ENCODE results near the gene HYPK.

HYPK gene

DNA sequence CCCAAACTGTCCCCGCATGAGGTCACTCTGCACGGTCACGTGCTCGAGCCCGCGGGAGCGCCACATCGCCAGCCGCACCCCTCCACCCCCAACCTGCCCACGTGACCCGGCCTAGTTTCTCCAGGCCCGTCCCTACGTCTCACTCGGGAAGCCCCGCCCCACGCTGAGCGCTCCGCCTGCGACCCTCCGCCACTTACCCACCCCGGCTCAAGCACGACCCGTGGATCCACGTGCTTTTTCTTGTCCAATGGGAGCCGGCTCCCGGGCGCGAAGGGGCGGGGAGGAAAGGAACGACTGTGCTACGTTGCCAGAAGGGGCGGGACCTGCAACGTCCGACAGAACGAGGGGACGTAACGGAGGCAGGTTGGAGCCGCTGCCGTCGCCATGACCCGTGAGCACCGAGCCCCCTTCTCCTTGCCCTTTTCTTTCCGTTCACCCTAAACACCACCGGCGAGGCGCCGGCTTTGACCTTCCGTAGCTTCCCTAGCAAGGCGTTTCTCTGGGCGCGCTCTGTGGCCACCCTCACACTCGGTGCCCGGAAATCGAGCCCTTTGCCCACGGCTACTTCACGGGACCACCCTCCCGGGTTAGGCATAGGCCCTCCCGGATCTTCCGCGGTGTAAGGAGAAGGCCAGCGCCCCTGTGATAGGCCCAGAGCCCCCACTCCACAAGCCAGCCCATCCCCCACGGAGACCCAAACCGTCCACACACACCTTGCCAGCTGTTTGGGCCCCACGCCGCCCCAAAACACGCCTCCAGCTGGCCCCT lies 8.2 kb upstream of the HYPK start, which contains the start of gene SERF2:
Gene SERF2 (plus strand): TSS at position 328 of the 768 bp plus-strand sequence. CDS start 57 bp downstream, at position 385.
- TF ChIP-seq FOXP2 (optimal IDR thresholded peaks at IDR 0.05; ENCODE audit: borderline replicate concordance, extremely low read depth, extremely low read length, insufficient read depth) (peak; percentile 62), POLR2AphosphoS5 (IDR thresholded peaks at IDR 0.05; ENCODE audit: low read depth, low read length) (peak; percentile 94), SIN3A (IDR thresholded peaks at IDR 0.05; ENCODE audit: borderline replicate concordance, insufficient read depth, low read length) (0 out of 2 replicates have a peak, but pooled peaks have one; percentile 20), TAF1 (IDR thresholded peaks at IDR 0.05; ENCODE audit: borderline replicate concordance, insufficient read depth, low read length) (peak; percentile 76; the same call in 1 of the 2 replicates)
- TF ChIP-seq, protein P1, sequence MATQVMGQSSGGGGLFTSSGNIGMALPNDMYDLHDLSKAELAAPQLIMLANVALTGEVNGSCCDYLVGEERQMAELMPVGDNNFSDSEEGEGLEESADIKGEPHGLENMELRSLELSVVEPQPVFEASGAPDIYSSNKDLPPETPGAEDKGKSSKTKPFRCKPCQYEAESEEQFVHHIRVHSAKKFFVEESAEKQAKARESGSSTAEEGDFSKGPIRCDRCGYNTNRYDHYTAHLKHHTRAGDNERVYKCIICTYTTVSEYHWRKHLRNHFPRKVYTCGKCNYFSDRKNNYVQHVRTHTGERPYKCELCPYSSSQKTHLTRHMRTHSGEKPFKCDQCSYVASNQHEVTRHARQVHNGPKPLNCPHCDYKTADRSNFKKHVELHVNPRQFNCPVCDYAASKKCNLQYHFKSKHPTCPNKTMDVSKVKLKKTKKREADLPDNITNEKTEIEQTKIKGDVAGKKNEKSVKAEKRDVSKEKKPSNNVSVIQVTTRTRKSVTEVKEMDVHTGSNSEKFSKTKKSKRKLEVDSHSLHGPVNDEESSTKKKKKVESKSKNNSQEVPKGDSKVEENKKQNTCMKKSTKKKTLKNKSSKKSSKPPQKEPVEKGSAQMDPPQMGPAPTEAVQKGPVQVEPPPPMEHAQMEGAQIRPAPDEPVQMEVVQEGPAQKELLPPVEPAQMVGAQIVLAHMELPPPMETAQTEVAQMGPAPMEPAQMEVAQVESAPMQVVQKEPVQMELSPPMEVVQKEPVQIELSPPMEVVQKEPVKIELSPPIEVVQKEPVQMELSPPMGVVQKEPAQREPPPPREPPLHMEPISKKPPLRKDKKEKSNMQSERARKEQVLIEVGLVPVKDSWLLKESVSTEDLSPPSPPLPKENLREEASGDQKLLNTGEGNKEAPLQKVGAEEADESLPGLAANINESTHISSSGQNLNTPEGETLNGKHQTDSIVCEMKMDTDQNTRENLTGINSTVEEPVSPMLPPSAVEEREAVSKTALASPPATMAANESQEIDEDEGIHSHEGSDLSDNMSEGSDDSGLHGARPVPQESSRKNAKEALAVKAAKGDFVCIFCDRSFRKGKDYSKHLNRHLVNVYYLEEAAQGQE (IDR thresholded peaks at IDR 0.05; ENCODE audit: insufficient read depth in 1 of 2, low read depth in 2 of 2, low read length in 2 of 2), result peak; percentile 16 to 28; a peak in 1 of 4 replicates

DNA sequence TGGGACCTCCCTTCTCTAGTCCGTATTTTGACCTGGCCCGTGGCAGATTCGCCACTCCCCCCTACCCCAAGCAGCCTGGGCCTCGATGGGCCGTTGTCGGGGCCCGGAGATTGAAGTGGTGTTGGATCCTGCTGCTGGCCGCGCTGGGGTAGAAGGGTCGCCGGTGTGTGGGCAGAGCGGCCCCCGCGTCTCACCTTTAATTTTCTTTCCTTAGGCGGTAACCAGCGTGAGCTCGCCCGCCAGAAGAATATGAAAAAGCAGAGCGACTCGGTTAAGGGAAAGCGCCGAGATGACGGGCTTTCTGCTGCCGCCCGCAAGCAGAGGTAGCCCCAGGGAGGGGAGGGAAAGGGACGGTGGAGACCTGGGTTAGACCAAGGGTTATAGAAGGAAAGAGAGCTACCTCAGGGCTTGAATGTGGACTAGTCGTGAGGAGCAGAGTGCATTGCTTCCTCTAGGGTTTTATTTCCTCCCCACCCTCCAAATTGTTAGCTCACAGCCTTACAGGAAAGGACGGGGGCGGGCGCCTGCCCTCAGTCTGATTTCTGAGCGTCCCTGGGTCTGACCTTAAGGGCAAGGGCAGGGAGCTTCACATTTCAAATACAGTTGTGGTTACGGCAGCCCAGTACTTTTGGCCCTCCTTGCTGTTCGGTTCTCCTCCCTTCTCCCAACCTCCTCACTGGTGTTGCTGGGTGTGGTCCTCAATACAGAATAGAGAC lies 7.5 kb upstream of the HYPK start:
- TF ChIP-seq, protein P1 (IDR thresholded peaks at IDR 0.05; ENCODE audit: insufficient read depth in 1 of 2, low read depth in 2 of 2, low read length in 2 of 2), result no peak
- TF ChIP-seq SIN3A (IDR thresholded peaks at IDR 0.05; ENCODE audit: borderline replicate concordance, insufficient read depth, low read length), result 0 out of 2 replicates have a peak, but pooled peaks have one; percentile 7
- no peak for TF ChIP-seq FOXP2 (optimal IDR thresholded peaks at IDR 0.05; ENCODE audit: borderline replicate concordance, extremely low read depth, extremely low read length, insufficient read depth)

DNA sequence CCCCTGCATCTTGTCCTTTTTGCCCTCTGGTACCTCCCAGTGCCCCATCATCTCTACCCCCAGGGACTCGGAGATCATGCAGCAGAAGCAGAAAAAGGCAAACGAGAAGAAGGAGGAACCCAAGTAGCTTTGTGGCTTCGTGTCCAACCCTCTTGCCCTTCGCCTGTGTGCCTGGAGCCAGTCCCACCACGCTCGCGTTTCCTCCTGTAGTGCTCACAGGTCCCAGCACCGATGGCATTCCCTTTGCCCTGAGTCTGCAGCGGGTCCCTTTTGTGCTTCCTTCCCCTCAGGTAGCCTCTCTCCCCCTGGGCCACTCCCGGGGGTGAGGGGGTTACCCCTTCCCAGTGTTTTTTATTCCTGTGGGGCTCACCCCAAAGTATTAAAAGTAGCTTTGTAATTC lies 6.8 kb upstream of the HYPK start:
- TF ChIP-seq SIN3A (IDR thresholded peaks at IDR 0.05; ENCODE audit: borderline replicate concordance, insufficient read depth, low read length) (no peak), TAF1 (IDR thresholded peaks at IDR 0.05; ENCODE audit: borderline replicate concordance, insufficient read depth, low read length) (no peak), FOXP2 (optimal IDR thresholded peaks at IDR 0.05; ENCODE audit: borderline replicate concordance, extremely low read depth, extremely low read length, insufficient read depth) (no peak), POLR2AphosphoS5 (IDR thresholded peaks at IDR 0.05; ENCODE audit: low read depth, low read length) (no peak; the same call in 1 of the 2 replicates)

DNA sequence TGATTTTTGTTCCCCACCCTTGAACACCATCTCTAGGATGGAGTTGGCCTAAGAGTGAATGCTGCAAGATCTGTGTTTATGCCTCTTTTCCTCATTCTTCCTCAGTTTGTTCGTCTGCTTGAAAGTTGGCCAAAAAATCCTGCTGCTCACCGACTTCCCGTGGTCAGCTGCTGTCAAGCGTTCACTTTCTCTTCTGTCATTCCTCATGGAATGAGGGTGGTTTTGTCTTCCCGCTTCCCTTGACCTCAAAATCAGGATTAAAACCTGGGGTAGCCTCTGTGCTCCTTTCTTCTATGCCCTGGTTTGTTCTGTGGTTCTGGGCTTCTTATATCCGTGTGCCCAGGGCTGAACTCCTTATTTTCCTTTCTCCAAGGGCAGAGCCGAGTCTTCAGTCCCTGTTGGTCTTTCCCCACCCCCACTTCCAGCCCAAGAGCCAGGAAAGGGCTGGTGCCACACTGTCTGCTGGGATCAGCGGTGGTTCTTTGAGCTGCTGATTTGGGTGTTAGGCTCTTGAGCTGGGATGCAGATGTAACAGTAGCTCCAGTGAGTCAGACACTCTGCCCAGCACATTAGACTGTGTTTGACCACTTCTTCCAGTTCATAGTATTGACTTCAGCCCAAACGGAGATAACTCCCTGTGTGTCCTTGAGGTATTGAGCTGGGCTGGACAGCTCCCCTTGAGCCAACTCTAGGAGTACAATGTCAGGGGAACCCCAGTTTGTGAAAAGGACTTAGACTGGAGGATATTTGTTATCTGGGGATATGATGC lies 5.9 kb upstream of the HYPK start:
- TF ChIP-seq FOXP2 (optimal IDR thresholded peaks at IDR 0.05; ENCODE audit: borderline replicate concordance, extremely low read depth, extremely low read length, insufficient read depth) (no peak), POLR2AphosphoS5 (IDR thresholded peaks at IDR 0.05; ENCODE audit: low read depth, low read length) (no peak), SIN3A (IDR thresholded peaks at IDR 0.05; ENCODE audit: borderline replicate concordance, insufficient read depth, low read length) (no peak)
- TF ChIP-seq, protein P1 (IDR thresholded peaks at IDR 0.05; ENCODE audit: insufficient read depth in 1 of 2, low read depth in 2 of 2, low read length in 2 of 2), result peak; percentile 43 to 82; a peak in 3 of 4 replicates

DNA sequence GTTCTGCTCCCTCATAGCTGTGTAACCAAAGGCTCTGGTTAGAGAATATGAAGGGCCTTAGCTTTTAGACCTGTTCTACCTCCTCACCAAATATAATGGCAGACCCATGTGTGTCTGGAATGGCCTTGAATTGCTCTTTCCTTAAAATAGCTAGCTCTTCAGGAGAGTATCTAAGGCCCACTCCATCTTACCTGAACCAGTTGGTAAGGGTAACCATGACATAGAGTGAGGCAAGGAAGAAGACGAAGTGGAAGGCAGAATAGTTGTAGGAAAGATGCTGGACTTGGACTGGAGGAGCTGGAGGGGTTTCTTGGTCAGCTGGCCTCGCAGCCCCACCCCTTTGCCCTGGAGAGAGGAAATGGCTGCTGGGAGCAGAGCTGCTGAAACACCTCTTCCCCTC lies 5.2 kb upstream of the HYPK start:
- no peak for TF ChIP-seq FOXP2 (optimal IDR thresholded peaks at IDR 0.05; ENCODE audit: borderline replicate concordance, extremely low read depth, extremely low read length, insufficient read depth)
- no peak; the same call in 1 of the 2 replicates for TF ChIP-seq POLR2AphosphoS5 (IDR thresholded peaks at IDR 0.05; ENCODE audit: low read depth, low read length)
- TF ChIP-seq TAF1 (IDR thresholded peaks at IDR 0.05; ENCODE audit: borderline replicate concordance, insufficient read depth, low read length), result no peak
- no peak for TF ChIP-seq SIN3A (IDR thresholded peaks at IDR 0.05; ENCODE audit: borderline replicate concordance, insufficient read depth, low read length)
- TF ChIP-seq, protein P1 (IDR thresholded peaks at IDR 0.05; ENCODE audit: insufficient read depth in 1 of 2, low read depth in 2 of 2, low read length in 2 of 2), result no peak

Data from PFSK-1 (cell line).